T-helper 2 cell treated with Interferon-gamma antibody and Interleukin-4, amounts not matched to agents 100 ng/mL and 5 ng/mL, for 36 hours (primary cell): ENCODE results near the gene ITPK1. TPM values are rescaled to one million over a fixed set of nuclear protein-coding genes. Genes with fewer than 3 reads are reported as not detected.

Experiments
- intact Hi-C: fragments of 100-400 bp; cut with micrococcal nuclease; formaldehyde crosslinking; loops from one replicate; pipeline ENCODE4 v1.15.1; 2023
- total RNA-seq: library from RNA; stranded (reverse); gene quantifications from 2 replicates; pipeline ENCODE4 v1.2.3, GENCODE V29; 2022

The ITPK1 gene
- total RNA-seq, 1 donor from 2014 or later = 84.1 TPM

GRCh38 chr14:93132472-93133065 is 16.8 kb upstream of the ITPK1 start:
- intact Hi-C loops = loop anchor here (1.0 to 10.0 kb wide), 2 partner anchors 19 to 98 kb away; no protein-coding TSS in a partner anchor

GRCh38 chr14:93131257-93131820 is 15.6 kb upstream of the ITPK1 start:
- intact Hi-C loops = loop anchor here (10.0 kb wide), 1 partner anchor 97 kb away; no protein-coding TSS in a partner anchor

GRCh38 chr14:93128725-93129459 is 13.2 kb upstream of the ITPK1 start:
- intact Hi-C loops = no loop called here

- intact Hi-C loops = no loop called here
Observed at GRCh38 chr14:93126111-93126510, 10.4 kb upstream of the ITPK1 start.

GRCh38 chr14:93122826-93123225 is 7.1 kb upstream of the ITPK1 start:
- intact Hi-C loops = no loop called here

GRCh38 chr14:93121030-93121834 is 5.5 kb upstream of the ITPK1 start:
- intact Hi-C loops = no loop called here

- intact Hi-C loops = no loop called here
Observed at GRCh38 chr14:93120517-93120916, 4.8 kb upstream of the ITPK1 start.

- intact Hi-C loops = no loop called here
Observed at GRCh38 chr14:93116676-93117200, 1.0 kb upstream of the ITPK1 start.

- intact Hi-C loops = loop anchor here (1.0 kb wide), 2 partner anchors 70 to 92 kb away; partner anchors contain the start of genes GON7, LYSET and UBR7
Observed at GRCh38 chr14:93115069-93115820, 480 bp downstream of the ITPK1 start.

- intact Hi-C loops = loop anchor here (1.0 to 5.0 kb wide), 3 partner anchors 71 to 218 kb away; partner anchors contain the start of genes BTBD7, GON7, LYSET and UBR7
Observed at GRCh38 chr14:93114713-93115068, 1.0 kb downstream of the ITPK1 start.

GRCh38 chr14:93114068-93114710 is 1.5 kb downstream of the ITPK1 start:
- intact Hi-C loops = loop anchor here (5.0 kb wide), 1 partner anchor 218 kb away; the partner anchor contains the start of gene BTBD7

- intact Hi-C loops = loop anchor here (1.0 to 5.0 kb wide), 6 partner anchors 10 to 219 kb away; partner anchors contain the start of gene BTBD7
Observed at GRCh38 chr14:93113678-93114067, 2.1 kb downstream of the ITPK1 start.

- intact Hi-C loops = loop anchor here (1.0 to 5.0 kb wide), 6 partner anchors 10 to 219 kb away; partner anchors contain the start of gene BTBD7
Observed at GRCh38 chr14:93112891-93113677, 2.6 kb downstream of the ITPK1 start.

GRCh38 chr14:93111541-93111940 is 4.2 kb downstream of the ITPK1 start:
- intact Hi-C loops = loop anchor here (5.0 kb wide), 1 partner anchor 221 kb away; the partner anchor contains the start of gene BTBD7

- intact Hi-C loops = loop anchor here (5.0 kb wide), 1 partner anchor 221 kb away; the partner anchor contains the start of gene BTBD7
Observed at GRCh38 chr14:93110856-93111419, 4.8 kb downstream of the ITPK1 start.

GRCh38 chr14:93109572-93110481 is 5.9 kb downstream of the ITPK1 start:
- intact Hi-C loops = loop anchor here (5.0 kb wide), 1 partner anchor 222 kb away; the partner anchor contains the start of gene BTBD7

GRCh38 chr14:93108105-93108504 is 7.6 kb downstream of the ITPK1 start:
- intact Hi-C loops = no loop called here
